ENCODE results near the gene CGB2. TPM values are rescaled to one million over a fixed set of nuclear protein-coding genes. Genes with fewer than 3 reads are reported as not detected.

The CGB2 gene
- total RNA-seq, 1 donor, result not detected

GRCh38 chr19:48990400-48990799 lies 41.3 kb upstream of the CGB2 start:
- Histone ChIP-seq H3K27ac (ENCODE audit: low read depth, low read length) (no peak overlapping the region), H3K27me3 (ENCODE audit: insufficient read depth, low read length) (no peaks in the 10 kb centered on the region), H2AFZ (ENCODE audit: low read length) (no peak overlapping the region), H3K4me1 (ENCODE audit: insufficient read depth, low read length) (peaks cover 29% of the 10 kb centered on the region), H4K20me1 (ENCODE audit: insufficient read depth, low read length) (peaks cover 15% of the 10 kb centered on the region), H3K9me3 (ENCODE audit: low read depth, low read length) (no peaks in the 10 kb centered on the region), H3K79me2 (ENCODE audit: insufficient read depth, low read length) (peaks cover 53% of the 10 kb centered on the region), H3K36me3 (ENCODE audit: insufficient read depth, low read length) (peaks cover 25% of the 10 kb centered on the region), H3K4me2 (ENCODE audit: insufficient read depth, low read length) (no peak overlapping the region), H3K4me3 (ENCODE audit: insufficient read depth, low read length) (no peak overlapping the region)
- peak; percentile 26 for DNase-seq (ENCODE audit: insufficient read length, low spot score, missing footprints)
- TF ChIP-seq, protein P1, sequence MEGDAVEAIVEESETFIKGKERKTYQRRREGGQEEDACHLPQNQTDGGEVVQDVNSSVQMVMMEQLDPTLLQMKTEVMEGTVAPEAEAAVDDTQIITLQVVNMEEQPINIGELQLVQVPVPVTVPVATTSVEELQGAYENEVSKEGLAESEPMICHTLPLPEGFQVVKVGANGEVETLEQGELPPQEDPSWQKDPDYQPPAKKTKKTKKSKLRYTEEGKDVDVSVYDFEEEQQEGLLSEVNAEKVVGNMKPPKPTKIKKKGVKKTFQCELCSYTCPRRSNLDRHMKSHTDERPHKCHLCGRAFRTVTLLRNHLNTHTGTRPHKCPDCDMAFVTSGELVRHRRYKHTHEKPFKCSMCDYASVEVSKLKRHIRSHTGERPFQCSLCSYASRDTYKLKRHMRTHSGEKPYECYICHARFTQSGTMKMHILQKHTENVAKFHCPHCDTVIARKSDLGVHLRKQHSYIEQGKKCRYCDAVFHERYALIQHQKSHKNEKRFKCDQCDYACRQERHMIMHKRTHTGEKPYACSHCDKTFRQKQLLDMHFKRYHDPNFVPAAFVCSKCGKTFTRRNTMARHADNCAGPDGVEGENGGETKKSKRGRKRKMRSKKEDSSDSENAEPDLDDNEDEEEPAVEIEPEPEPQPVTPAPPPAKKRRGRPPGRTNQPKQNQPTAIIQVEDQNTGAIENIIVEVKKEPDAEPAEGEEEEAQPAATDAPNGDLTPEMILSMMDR (IDR thresholded peaks at IDR 0.05; ENCODE audit: extremely low read depth, low read depth, low read length), result no peak

GRCh38 chr19:48991011-48991609 lies 40.6 kb upstream of the CGB2 start:
- H3K4me2 ChIP-seq (ENCODE audit: insufficient read depth, low read length), result peak overlapping the region; percentile 99
- no peak for DNase-seq (ENCODE audit: insufficient read length, low spot score, missing footprints)
- no peak overlapping the region for H2AFZ ChIP-seq (ENCODE audit: low read length)
- H3K4me1 ChIP-seq (ENCODE audit: insufficient read depth, low read length), result peaks cover 29% of the 10 kb centered on the region
- no peaks in the 10 kb centered on the region for H3K9me3 ChIP-seq (ENCODE audit: low read depth, low read length)
- H3K79me2 ChIP-seq (ENCODE audit: insufficient read depth, low read length), result peaks cover 59% of the 10 kb centered on the region
- TF ChIP-seq, protein P1 (IDR thresholded peaks at IDR 0.05; ENCODE audit: extremely low read depth, low read depth, low read length), result no peak
- no peaks in the 10 kb centered on the region for H3K27me3 ChIP-seq (ENCODE audit: insufficient read depth, low read length)
- H3K36me3 ChIP-seq (ENCODE audit: insufficient read depth, low read length), result peaks cover 19% of the 10 kb centered on the region
- H4K20me1 ChIP-seq (ENCODE audit: insufficient read depth, low read length), result peaks cover 15% of the 10 kb centered on the region
- no peak overlapping the region for H3K27ac ChIP-seq (ENCODE audit: low read depth, low read length)
- no peak overlapping the region for H3K4me3 ChIP-seq (ENCODE audit: insufficient read depth, low read length)

GRCh38 chr19:48991873-48992580 lies 39.7 kb upstream of the CGB2 start:
- no peaks in the 10 kb centered on the region for H3K9me3 ChIP-seq (ENCODE audit: low read depth, low read length)
- H3K4me2 ChIP-seq (ENCODE audit: insufficient read depth, low read length), result peak overlapping the region; percentile 99
- H3K27ac ChIP-seq (ENCODE audit: low read depth, low read length), result peak overlapping the region; percentile 85
- peak overlapping the region; percentile 82 for H2AFZ ChIP-seq (ENCODE audit: low read length)
- peaks cover 68% of the 10 kb centered on the region for H3K79me2 ChIP-seq (ENCODE audit: insufficient read depth, low read length)
- H3K4me1 ChIP-seq (ENCODE audit: insufficient read depth, low read length), result peaks cover 29% of the 10 kb centered on the region
- H3K36me3 ChIP-seq (ENCODE audit: insufficient read depth, low read length), result peaks cover 14% of the 10 kb centered on the region
- TF ChIP-seq, protein P1 (IDR thresholded peaks at IDR 0.05; ENCODE audit: extremely low read depth, low read depth, low read length), result no peak
- H4K20me1 ChIP-seq (ENCODE audit: insufficient read depth, low read length), result peaks cover 15% of the 10 kb centered on the region
- peak; percentile 99 for DNase-seq (ENCODE audit: insufficient read length, low spot score, missing footprints)
- H3K27me3 ChIP-seq (ENCODE audit: insufficient read depth, low read length), result no peaks in the 10 kb centered on the region
- H3K4me3 ChIP-seq (ENCODE audit: insufficient read depth, low read length), result peak overlapping the region; percentile 89

GRCh38 chr19:48992581-48993174 lies 39.0 kb upstream of the CGB2 start:
- Histone ChIP-seq H3K79me2 (ENCODE audit: insufficient read depth, low read length) (peaks cover 73% of the 10 kb centered on the region), H2AFZ (ENCODE audit: low read length) (peak overlapping the region; percentile 82), H3K36me3 (ENCODE audit: insufficient read depth, low read length) (peaks cover 10% of the 10 kb centered on the region), H3K9me3 (ENCODE audit: low read depth, low read length) (no peaks in the 10 kb centered on the region), H3K4me1 (ENCODE audit: insufficient read depth, low read length) (peaks cover 29% of the 10 kb centered on the region), H3K4me2 (ENCODE audit: insufficient read depth, low read length) (peak overlapping the region; percentile 99), H3K27ac (ENCODE audit: low read depth, low read length) (peak overlapping the region; percentile 85), H4K20me1 (ENCODE audit: insufficient read depth, low read length) (peaks cover 17% of the 10 kb centered on the region), H3K4me3 (ENCODE audit: insufficient read depth, low read length) (peak overlapping the region; percentile 89), H3K27me3 (ENCODE audit: insufficient read depth, low read length) (no peaks in the 10 kb centered on the region)
- peak; percentile 77 for DNase-seq (ENCODE audit: insufficient read length, low spot score, missing footprints)
- TF ChIP-seq, protein P1 (IDR thresholded peaks at IDR 0.05; ENCODE audit: extremely low read depth, low read depth, low read length), result no peak

Measured in osteoblast (primary cell).